LNCAP (cell line): Measurements from ENCODE around the gene FBXO31.
A peak's percentile ranks its signal among the peaks of the same experiment; 100 is the strongest.

ENCODE experiments used
- TF ChIP-seq, protein P1 (sequence below): fragments of 450-650 bp; IDR thresholded peaks from 2 replicates; pipeline ENCODE4 v1.5.1; 2017; ENCODE audit warnings: mild to moderate bottlenecking

The FBXO31 gene

DNA sequence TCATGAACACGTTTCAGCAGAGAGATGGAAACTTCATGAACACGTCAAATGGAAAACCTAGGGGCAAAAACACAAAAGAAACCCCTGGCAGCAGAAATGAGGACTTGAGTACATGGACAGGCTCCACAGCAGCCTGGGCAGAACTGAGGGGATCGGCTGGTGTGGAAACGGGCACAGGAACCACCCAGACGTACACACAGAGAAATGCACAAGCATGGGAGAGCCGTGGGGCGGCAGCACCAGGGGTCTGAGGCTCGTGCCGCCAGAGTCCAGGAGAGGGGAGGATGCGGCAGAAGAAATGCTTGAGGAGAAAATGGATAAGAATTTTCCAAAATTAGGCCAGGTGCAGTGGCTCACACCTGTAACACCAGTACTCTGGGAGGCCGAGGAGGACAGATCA is 38.5 kb upstream of the FBXO31 start:
- TF ChIP-seq, protein P1, sequence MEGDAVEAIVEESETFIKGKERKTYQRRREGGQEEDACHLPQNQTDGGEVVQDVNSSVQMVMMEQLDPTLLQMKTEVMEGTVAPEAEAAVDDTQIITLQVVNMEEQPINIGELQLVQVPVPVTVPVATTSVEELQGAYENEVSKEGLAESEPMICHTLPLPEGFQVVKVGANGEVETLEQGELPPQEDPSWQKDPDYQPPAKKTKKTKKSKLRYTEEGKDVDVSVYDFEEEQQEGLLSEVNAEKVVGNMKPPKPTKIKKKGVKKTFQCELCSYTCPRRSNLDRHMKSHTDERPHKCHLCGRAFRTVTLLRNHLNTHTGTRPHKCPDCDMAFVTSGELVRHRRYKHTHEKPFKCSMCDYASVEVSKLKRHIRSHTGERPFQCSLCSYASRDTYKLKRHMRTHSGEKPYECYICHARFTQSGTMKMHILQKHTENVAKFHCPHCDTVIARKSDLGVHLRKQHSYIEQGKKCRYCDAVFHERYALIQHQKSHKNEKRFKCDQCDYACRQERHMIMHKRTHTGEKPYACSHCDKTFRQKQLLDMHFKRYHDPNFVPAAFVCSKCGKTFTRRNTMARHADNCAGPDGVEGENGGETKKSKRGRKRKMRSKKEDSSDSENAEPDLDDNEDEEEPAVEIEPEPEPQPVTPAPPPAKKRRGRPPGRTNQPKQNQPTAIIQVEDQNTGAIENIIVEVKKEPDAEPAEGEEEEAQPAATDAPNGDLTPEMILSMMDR, result no peak

DNA sequence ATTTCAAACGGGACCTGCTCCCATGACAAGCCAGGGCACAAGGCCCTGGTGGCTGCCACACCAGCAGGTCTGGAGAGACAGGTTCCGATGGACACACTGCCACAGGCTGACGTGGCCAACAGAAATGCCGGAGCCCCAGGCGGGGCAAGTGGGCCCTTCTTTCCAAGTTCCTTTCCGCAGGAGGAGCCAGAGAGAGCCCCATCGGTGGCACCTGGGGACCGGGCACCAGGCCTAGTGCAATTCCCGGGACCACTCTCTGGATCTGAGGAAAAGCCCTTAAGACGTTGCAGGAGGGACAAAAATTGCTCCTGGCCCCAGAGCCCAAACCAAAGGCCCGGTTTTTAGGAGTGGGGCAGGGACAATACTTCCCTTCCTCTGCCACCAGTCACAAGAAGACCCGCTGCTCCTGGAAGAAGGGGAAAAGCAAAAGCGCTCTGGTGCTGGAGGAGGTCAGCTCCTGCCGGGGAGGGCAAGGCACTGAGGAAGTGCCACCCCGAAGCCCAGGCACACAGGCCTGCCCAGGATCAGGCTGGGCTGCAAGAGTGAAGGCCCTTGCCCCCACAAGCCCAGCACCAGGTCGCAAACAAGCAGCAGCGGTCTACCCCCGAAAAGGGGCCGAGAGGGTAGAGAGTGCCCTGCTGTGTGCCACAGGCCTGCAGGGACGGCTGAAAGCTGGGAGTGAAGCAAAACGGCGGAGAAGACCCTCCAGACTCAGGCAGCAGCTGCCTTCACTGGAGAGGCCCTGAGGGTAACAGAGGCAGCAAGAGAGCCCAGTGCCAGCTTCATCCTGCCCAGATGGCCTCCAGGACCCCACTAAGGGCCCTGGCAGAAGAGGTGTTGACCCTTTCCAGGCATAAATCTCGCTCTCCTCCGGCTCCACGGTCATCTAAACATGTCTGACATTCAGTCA is 37.7 kb upstream of the FBXO31 start:
- TF ChIP-seq, protein P1, result no peak

DNA sequence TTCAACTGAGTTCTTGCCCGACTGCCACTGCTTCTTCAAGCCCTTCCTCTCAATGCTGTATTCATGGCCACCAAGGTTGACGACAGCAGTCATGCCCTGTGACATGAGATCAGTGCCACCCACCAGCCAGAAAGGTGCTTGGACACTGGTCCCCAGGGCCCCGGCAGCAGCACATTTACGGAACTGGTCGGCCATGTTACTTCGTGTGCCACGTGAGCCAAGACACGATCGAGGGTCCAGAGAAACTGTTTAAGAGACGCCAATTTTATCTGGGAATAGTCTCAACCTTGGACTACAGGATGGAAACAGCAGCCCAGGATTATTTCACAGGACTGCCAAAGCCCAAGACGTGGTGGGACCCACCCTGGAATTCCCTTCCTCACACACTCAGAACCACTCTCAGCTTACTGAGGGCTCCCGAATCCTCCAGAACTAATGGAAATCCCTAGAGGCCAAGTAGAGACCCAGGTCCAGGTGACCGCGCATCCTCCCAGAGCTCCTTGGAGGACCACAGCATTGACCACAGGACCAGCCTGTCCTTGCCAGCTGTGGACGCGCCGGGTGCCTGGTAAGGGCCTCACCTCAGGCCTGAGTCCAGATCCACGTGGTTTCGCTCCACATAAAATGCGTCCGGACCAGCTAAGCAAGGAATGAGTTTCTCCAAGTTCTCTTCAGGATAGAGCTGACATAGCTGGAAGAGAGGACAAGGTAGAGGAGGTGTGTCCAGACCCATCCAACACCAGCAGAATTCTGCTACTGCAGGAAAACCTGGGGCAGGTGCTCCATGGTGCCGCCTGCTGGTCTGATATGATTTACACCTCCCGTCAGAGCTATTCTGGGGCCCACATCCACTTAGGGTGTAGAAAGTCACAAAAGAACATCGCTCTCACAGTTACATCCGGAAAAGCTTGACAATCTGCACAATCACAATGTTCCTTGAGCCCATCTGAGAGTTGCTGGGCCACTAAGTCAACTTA is 36.7 kb upstream of the FBXO31 start:
- TF ChIP-seq, protein P1, result peak; percentile 28; the same call in 1 of the 2 replicates

DNA sequence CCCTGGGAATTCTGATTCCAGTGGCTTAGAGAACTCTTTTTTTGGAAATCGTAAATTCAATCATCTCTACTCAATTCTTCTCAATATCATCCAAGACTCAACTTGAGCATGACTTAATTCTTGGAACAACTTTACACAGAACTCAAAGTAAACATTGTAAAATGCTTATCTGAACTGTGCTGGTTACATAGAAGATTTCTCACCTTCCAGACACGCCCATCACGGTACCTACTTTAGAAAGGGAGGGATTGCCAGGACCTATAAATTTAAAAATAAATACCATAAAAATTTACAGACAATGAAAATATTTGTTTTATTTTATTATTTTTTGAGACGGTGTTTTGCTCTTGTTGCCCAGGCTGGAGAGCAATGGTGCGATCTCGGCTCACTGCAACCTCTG is 35.1 kb upstream of the FBXO31 start:
- TF ChIP-seq, protein P1, result no peak

DNA sequence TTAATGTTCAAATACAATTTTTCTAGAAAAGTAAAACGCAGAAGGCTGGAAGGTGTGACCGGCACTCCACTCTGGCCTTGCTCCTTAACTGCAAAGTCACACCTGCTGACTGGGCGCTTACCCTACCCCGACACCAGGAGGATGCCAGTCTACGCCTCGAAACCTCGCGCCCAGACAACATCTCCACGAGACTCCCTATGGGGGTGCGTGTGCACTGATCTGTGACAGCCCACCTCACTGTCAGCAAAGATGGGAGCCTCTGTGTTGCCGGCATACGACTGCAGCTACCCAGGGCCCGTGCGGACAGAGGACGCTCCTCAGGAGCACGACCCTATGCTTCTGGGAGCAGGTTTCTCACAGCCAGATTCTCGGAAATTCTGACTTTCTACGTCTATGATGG is 34.6 kb upstream of the FBXO31 start:
- TF ChIP-seq, protein P1, result no peak

DNA sequence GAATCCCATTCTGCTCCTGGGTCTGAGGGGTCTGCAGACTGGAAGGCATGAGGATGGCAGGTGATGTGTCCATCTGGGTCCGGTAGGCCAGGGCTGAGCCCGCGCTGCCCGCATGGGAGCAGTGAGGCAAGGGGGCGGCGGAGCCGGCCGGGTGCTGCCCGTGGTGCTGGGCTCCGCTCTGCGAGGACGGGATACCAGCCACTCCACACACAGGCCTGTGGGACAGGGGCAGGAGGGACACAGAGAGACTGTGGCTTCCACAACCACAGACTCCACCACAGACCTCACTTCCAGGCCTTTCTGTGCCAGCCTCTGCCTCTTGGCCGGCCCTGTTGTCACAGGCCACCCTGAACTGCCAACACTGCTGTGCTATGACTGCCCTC is 33.9 kb upstream of the FBXO31 start:
- TF ChIP-seq, protein P1, result no peak

DNA sequence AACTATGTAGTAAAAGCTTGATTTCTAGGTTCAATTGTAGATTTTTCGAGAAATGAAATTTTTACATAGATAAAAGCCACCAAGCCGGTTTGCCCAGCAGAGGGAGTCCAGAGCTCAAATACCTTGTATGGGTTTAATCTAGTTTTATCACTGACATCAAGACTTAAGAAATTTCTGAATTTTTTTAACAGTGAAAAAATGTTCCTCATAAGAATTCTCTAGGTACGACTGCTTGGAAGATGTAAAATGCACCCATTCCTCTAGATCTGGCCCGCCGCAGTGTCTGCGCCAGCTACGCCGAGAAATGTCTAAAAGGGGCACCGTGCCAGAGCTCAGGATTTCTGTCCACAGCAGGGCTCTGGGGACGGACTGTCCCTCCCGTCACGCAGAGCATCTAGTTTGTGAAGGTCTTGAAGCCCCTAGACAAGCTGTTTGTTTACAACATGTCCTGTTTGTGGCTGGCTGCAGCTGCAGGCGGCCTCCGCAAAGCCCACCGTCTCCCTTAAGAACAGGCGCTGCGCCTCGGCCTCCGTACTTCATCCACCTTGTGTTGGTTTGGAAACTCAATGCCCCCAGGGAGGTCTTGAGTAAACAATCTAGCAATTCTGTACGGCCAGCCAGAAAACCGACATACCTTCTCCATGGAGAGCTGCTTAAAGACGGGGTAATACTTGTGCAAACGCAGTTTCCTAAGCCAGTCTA is 33.4 kb upstream of the FBXO31 start:
- TF ChIP-seq, protein P1, result peak; percentile 84
